Astrocyte (in vitro differentiated cells and primary cell): ENCODE measurements around the gene PIR. TPM values are rescaled to one million over a fixed set of nuclear protein-coding genes. Genes with fewer than 3 reads are reported as not detected.

Source experiments
- DNase-seq: peaks from one replicate; pipeline ENCODE4 v3.0.0-alpha.2; 2010; ENCODE audit warnings: low read depth
- FAIRE-seq: peaks from 2 replicates; lab custom pipeline; 2011; peaks lifted over from hg19 to GRCh38; lab: Jason Lieb, UNC
- H2AFZ ChIP-seq: 2 replicates; pipeline ENCODE4 v1.6.0; 2012; ENCODE audit warnings: low read depth, low read length, inconsistent platforms
- H3K27ac ChIP-seq: 2 replicates; pipeline ENCODE4 v1.5.1; 2011; ENCODE audit warnings: low read depth, low read length, inconsistent platforms
- H3K27me3 ChIP-seq: 2 replicates; pipeline ENCODE4 v1.6.0; 2011; ENCODE audit warnings: low read length, inconsistent platforms; ENCODE audit not compliant: insufficient read depth
- H3K36me3 ChIP-seq: 2 replicates; pipeline ENCODE4 v1.5.1; 2011; ENCODE audit warnings: low read length, inconsistent platforms; ENCODE audit not compliant: insufficient read depth
- H3K4me1 ChIP-seq: 2 replicates; pipeline ENCODE4 v1.5.1; 2011; ENCODE audit warnings: low read length, inconsistent platforms; ENCODE audit not compliant: insufficient read depth
- H3K4me2 ChIP-seq: 2 replicates; pipeline ENCODE4 v1.6.0; 2012; ENCODE audit warnings: low read length, inconsistent platforms
- H3K4me3 ChIP-seq: 2 replicates; pipeline ENCODE4 v1.5.1; 2011; ENCODE audit warnings: low read depth, mild to moderate bottlenecking, low read length, inconsistent platforms; ENCODE audit not compliant: insufficient read depth
- H3K79me2 ChIP-seq: 2 replicates; pipeline ENCODE4 v1.6.0; 2012; ENCODE audit warnings: mild to moderate bottlenecking, low read length, inconsistent platforms; ENCODE audit not compliant: insufficient read depth
- H3K9ac ChIP-seq: 2 replicates; pipeline ENCODE4 v1.6.0; 2012; ENCODE audit warnings: mild to moderate bottlenecking, low read length, inconsistent platforms
- H3K9me3 ChIP-seq: 2 replicates; pipeline ENCODE4 v1.5.1; 2012; ENCODE audit warnings: low read depth, mild to moderate bottlenecking, low read length, inconsistent platforms; ENCODE audit not compliant: insufficient read depth
- H4K20me1 ChIP-seq: 2 replicates; pipeline ENCODE4 v1.6.0; 2012; ENCODE audit warnings: low read length, inconsistent platforms; ENCODE audit not compliant: insufficient read depth
- H3K27ac Mint-ChIP-seq: one replicate; pipeline ENCODE4 v1.8.0; 2021; ENCODE audit warnings: mild to moderate bottlenecking, mixed read lengths; ENCODE audit not compliant: unreplicated experiment
- H3K27me3 Mint-ChIP-seq: one replicate; pipeline ENCODE4 v1.8.0; 2021; ENCODE audit warnings: low read depth, mixed read lengths; ENCODE audit not compliant: unreplicated experiment
- H3K36me3 Mint-ChIP-seq: one replicate; pipeline ENCODE4 v1.8.0; 2021; ENCODE audit warnings: low read depth, mixed read lengths; ENCODE audit not compliant: unreplicated experiment
- H3K4me1 Mint-ChIP-seq: one replicate; pipeline ENCODE4 v1.8.0; 2021; ENCODE audit warnings: low read depth, mixed read lengths; ENCODE audit not compliant: unreplicated experiment
- H3K4me3 Mint-ChIP-seq: one replicate; pipeline ENCODE4 v1.8.0; 2021; ENCODE audit warnings: mild to moderate bottlenecking, moderate library complexity, mixed read lengths; ENCODE audit not compliant: unreplicated experiment
- H3K9me3 Mint-ChIP-seq: one replicate; pipeline ENCODE4 v1.8.0; 2021; ENCODE audit warnings: mild to moderate bottlenecking, mixed read lengths; ENCODE audit not compliant: unreplicated experiment
- CTCF ChIP-seq: IDR thresholded peaks from 2 replicates; pipeline ENCODE4 v1.5.1; 2011; ENCODE audit warnings: low read depth, mild to moderate bottlenecking, inconsistent platforms, low read length, moderate library complexity; ENCODE audit not compliant: insufficient read depth
- EZH2 ChIP-seq: IDR thresholded peaks from 2 replicates; pipeline ENCODE4 v1.6.1; 2012; ENCODE audit warnings: mild to moderate bottlenecking, low read length, inconsistent platforms; ENCODE audit not compliant: insufficient read depth
- total RNA-seq: library from RNA; stranded (reverse); gene quantifications from 2 replicates; pipeline ENCODE4 v1.2.1, GENCODE V29; 2021

Gene PIR
- total RNA-seq, 1 donor from 2014 or later = 5.5 TPM

GRCh38 chrX:15418707-15419181, 74.4 kb downstream of the PIR start:
- Histone ChIP-seq H3K4me2 (no peak overlapping the region), H3K9me3 (no peaks in the 10 kb centered on the region), H3K27me3 (no peaks in the 10 kb centered on the region), H4K20me1 (no peaks in the 10 kb centered on the region), H3K27ac (no peak overlapping the region), H3K4me3 (no peak overlapping the region), H2AFZ (no peak overlapping the region), H3K79me2 (no peaks in the 10 kb centered on the region), H3K9ac (no peak overlapping the region), H3K36me3 (no peaks in the 10 kb centered on the region), H3K4me1 (no peaks in the 10 kb centered on the region)
- Mint-ChIP-seq H3K36me3 (no peaks in the 10 kb centered on the region), H3K9me3 (no peaks in the 10 kb centered on the region), H3K4me3 (no peak overlapping the region), H3K27me3 (no peaks in the 10 kb centered on the region), H3K27ac (no peak overlapping the region), H3K4me1 (no peaks in the 10 kb centered on the region)
- TF ChIP-seq CTCF (no peak), EZH2 (no peak)
- no peak for DNase-seq
- no peak for FAIRE-seq

- Histone ChIP-seq H3K4me2 (no peak overlapping the region), H3K27ac (no peak overlapping the region), H3K4me3 (no peak overlapping the region), H4K20me1 (no peaks in the 10 kb centered on the region), H3K9me3 (no peaks in the 10 kb centered on the region), H3K79me2 (no peaks in the 10 kb centered on the region), H3K36me3 (no peaks in the 10 kb centered on the region), H2AFZ (no peak overlapping the region), H3K4me1 (no peaks in the 10 kb centered on the region), H3K27me3 (no peaks in the 10 kb centered on the region), H3K9ac (no peak overlapping the region)
- no peak overlapping the region for H3K27ac Mint-ChIP-seq
- FAIRE-seq (no peak), DNase-seq (peak; percentile 79)
- no peaks in the 10 kb centered on the region for H3K4me1 Mint-ChIP-seq
- TF ChIP-seq EZH2 (no peak), CTCF (no peak)
- no peaks in the 10 kb centered on the region for H3K9me3 Mint-ChIP-seq
- no peak overlapping the region for H3K4me3 Mint-ChIP-seq
- H3K27me3 Mint-ChIP-seq = no peaks in the 10 kb centered on the region
- H3K36me3 Mint-ChIP-seq = no peaks in the 10 kb centered on the region
Measured at GRCh38 chrX:15418041-15418706, 75.0 kb downstream of the PIR start.
